Large intestine (tissue), 3 donors: ENCODE measurements around the gene CLIC6. TPM values are rescaled to one million over a fixed set of nuclear protein-coding genes. Genes with fewer than 3 reads are reported as not detected.

Experiments
- DNase-seq, 2 donors: peaks; one replicate each; pipeline versions ENCODE4 v3.0.0 to v3.0.0-alpha.2; 2013
- H3K27ac ChIP-seq: one replicate; pipeline ENCODE4 v1.5.1; 2013; ENCODE audit warnings: low read length
- H3K27me3 ChIP-seq: 2 replicates; pipeline ENCODE4 v1.6.1; 2013; ENCODE audit warnings: low read length; ENCODE audit not compliant: control insufficient read depth, insufficient read depth
- H3K36me3 ChIP-seq: 2 replicates; pipeline ENCODE4 v1.6.1; 2013; ENCODE audit warnings: low read length; ENCODE audit not compliant: control insufficient read depth, insufficient read depth
- H3K4me1 ChIP-seq: one replicate; pipeline ENCODE4 v1.6.1; 2013; ENCODE audit warnings: low read length; ENCODE audit not compliant: control insufficient read depth, insufficient read depth
- H3K4me3 ChIP-seq: one replicate; pipeline ENCODE4 v1.5.1; 2013; ENCODE audit warnings: low read length
- H3K9me3 ChIP-seq: one replicate; pipeline ENCODE4 v1.6.1; 2013; ENCODE audit warnings: mild to moderate bottlenecking, low read depth, low read length, moderate library complexity; ENCODE audit not compliant: control insufficient read depth
- WGBS: methylation state at CpG from one replicate; pipeline ENCODE4 v1.1.5; 2013; ENCODE audit warnings: low lambda C conversion rate; ENCODE audit not compliant: insufficient coverage; 5-methylcytosine and 5-hydroxymethylcytosine counted together
- polyA plus RNA-seq: library from polyadenylated mRNA; unstranded; fragments of 120-200 nt; gene quantifications from one replicate; pipeline ENCODE4 v1.2.1, GENCODE V29; 2013

The CLIC6 gene
- polyA plus RNA-seq, 1 donor: 18.2 TPM

DNA sequence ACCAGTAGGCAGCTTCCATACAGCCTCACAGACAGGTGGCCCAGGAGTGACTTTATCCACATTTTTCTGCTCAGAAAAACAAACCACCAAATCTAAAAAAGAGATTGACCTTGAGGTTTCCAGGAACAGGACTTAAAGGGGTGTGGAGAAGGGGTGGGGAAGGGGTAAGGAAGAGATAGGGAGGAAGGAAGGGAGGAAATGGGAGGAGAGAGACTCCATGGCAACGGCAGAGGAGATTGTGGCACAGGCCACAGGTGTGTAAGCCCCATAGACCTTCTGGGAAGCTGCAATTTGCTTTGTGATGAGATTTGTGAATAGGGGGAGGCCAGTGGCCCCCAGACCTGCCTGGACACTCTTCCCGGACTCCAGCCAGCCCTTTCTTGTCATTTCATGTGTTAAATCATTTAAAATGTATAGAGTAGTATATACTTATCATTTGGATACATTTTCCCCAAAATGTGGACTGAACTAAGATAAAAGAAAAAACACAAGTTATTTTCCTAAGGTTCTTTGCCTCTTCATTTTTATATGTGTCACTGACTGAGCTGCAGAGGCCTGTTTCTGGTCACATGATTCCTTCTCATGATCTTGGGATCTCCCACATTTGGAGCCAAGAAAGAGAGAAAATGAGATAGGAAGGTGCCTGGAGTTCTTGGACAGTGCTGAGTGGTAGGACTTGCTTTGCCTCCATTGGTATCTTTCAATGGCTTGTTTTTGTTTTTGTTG is 55.5 kb downstream of the CLIC6 start:
- DNase-seq: peak in 1 of 2 donors; percentile 23
- Histone ChIP-seq H3K27me3 (no peaks in the 10 kb centered on the region), H3K4me1 (peaks cover 4% of the 10 kb centered on the region), H3K4me3 (no peak overlapping the region), H3K27ac (no peak overlapping the region), H3K9me3 (no peaks in the 10 kb centered on the region), H3K36me3 (no peaks in the 10 kb centered on the region)
- WGBS: 0% methylated on average over 1 of the region's 2 CpGs

DNA sequence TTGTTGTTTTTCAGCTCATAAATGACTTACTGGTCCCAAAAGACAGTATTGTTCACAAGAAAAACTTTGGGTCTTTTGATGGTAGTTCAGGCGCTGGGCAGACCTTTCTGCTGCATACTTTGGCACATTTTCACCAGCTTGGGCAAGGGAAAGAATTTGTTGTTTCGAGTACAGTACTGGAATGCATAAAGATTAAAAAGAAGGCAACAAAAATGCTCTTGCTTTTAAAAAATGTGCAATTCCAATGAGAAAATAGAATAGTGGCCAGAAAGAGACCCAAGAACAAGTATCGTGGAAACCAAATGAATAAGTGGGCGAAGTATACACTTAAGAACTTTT is 56.0 kb downstream of the CLIC6 start:
- no peak overlapping the region for H3K27ac ChIP-seq
- no peaks in the 10 kb centered on the region for H3K9me3 ChIP-seq
- no peaks in the 10 kb centered on the region for H3K36me3 ChIP-seq
- H3K4me1 ChIP-seq: peaks cover 4% of the 10 kb centered on the region
- H3K27me3 ChIP-seq: no peaks in the 10 kb centered on the region
- H3K4me3 ChIP-seq: no peak overlapping the region
- no peak for DNase-seq
- 80% methylated on average over 1 of the region's 4 CpGs for WGBS

DNA sequence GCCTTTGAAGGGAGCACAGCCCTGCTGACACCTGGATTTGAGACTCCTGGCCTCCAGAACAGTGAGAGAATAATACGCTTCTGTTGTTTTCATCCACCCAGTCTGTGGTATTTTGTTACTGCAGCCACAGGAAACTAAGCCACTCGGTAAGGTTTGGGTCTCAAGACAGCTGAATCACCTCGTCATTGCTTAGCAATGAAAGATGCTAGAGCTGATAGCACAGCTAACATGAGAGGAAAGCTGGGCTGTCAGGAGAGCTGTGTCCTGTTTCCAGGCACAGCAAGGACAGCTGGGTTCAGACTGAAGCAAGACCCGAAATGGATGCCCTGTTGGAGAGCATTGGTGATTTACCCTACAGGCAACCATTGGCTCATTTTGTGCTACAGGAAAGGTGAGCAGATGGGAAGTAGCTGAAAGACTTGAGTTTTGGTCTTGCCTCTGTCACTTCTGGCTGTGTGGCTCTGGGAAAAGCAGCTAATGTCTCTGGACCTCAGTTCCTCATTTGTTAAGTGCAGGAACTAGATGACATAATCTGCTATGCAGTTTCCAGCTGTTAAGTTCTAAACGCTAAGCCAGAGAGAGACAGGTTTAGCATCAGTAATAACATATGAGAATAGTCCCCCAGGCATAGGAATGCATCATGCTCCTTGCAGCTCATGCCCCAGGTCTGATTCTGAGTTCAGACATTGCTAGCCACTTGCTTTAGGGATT is 58.0 kb downstream of the CLIC6 start:
- no CpG with 5 or more reads among the region's 5 CpGs for WGBS

DNA sequence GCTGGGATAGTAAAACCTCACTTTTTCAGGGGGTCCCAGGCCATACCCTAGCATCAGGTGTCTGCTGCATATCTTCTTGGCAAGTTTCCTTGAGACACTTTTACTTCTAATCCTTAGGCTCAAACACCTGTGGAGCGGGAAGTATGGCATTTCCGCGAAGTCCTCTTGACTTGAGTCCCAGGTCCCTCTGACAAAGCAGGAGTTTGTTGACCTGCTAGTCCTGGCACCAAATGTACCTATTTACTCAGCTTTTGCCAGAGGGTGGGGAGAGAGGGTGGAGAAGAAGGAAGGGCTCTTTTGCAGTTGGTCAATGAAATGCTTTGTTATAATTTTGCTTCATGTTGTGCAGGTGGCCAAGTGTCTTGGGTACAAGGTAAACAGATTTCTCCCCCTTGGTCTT is 59.7 kb downstream of the CLIC6 start:
- Histone ChIP-seq H3K27ac (no peak overlapping the region), H3K9me3 (no peaks in the 10 kb centered on the region), H3K27me3 (no peaks in the 10 kb centered on the region), H3K4me1 (peaks cover 4% of the 10 kb centered on the region), H3K36me3 (no peaks in the 10 kb centered on the region), H3K4me3 (no peak overlapping the region)
- WGBS: no CpG with 5 or more reads among the region's 3 CpGs
- no peak for DNase-seq

More for the DNA sequence above, 58.0 kb downstream of the CLIC6 start:
- H3K36me3 ChIP-seq: no peaks in the 10 kb centered on the region
- H3K9me3 ChIP-seq: no peaks in the 10 kb centered on the region
- H3K27me3 ChIP-seq: no peaks in the 10 kb centered on the region
- H3K4me3 ChIP-seq: no peak overlapping the region
- peaks cover 4% of the 10 kb centered on the region for H3K4me1 ChIP-seq
- no peak overlapping the region for H3K27ac ChIP-seq
- no peak for DNase-seq

DNA sequence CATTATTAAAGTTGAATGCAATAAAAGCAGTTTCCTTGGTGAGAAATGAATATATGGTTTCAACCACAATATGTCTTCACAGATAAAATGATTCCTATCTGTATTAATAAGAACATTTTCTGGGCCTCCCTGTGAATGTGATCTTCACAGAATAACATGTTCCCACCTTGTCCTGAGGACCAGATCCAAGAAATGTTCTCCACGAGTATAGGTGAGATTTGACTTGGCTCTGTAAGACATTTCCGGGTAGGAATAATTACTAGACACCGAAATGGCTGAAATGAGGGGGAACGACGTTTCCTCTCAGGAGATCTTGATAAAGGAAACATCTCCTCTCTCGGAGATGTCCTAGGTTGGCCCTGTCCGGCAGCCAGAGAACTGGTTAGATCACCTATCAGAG is 61.4 kb downstream of the CLIC6 start:
- H3K4me1 ChIP-seq: no peaks in the 10 kb centered on the region
- H3K27ac ChIP-seq: no peak overlapping the region
- H3K9me3 ChIP-seq: no peaks in the 10 kb centered on the region
- no peak overlapping the region for H3K4me3 ChIP-seq
- no peaks in the 10 kb centered on the region for H3K36me3 ChIP-seq
- no peak for DNase-seq
- WGBS: 100% methylated on average over 1 of the region's 7 CpGs
- no peaks in the 10 kb centered on the region for H3K27me3 ChIP-seq

DNA sequence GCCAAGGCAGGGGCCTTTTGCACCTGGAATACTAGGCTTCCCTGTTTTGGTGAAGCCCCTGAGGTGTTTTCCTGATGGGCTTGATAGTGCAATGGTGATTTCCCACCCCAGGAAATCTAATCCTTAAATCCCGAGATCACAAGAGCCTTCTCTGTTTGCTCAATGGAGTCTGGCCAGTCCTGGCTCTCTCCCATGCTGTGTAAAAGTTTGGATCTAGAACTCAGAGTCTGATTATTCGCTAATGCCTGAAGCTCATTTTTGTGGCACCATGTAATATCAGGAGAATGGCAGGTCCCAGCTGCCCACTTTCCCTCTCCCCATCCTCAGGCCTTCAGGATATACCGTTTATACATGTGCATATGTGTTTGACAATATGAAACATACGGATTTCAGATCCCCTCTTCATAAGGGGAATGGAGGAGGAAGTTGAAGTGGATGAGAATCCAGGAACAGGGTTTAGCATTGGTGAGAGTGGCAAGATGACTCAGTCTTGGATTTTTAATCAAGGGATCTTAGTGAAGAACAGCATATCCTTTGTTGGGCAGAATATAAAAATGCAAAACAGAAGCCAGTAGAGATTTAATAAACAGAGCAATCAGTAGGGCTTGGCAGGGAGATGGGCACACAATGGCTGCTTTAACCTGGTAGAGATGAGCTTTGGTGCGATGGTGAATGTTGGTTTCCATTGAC is 62.1 kb downstream of the CLIC6 start:
- no CpG with 5 or more reads among the region's 5 CpGs for WGBS
- no peaks in the 10 kb centered on the region for H3K4me1 ChIP-seq
- no peak overlapping the region for H3K4me3 ChIP-seq
- no peak for DNase-seq
- H3K27ac ChIP-seq: no peak overlapping the region
- H3K36me3 ChIP-seq: no peaks in the 10 kb centered on the region
- no peaks in the 10 kb centered on the region for H3K9me3 ChIP-seq
- no peaks in the 10 kb centered on the region for H3K27me3 ChIP-seq

DNA sequence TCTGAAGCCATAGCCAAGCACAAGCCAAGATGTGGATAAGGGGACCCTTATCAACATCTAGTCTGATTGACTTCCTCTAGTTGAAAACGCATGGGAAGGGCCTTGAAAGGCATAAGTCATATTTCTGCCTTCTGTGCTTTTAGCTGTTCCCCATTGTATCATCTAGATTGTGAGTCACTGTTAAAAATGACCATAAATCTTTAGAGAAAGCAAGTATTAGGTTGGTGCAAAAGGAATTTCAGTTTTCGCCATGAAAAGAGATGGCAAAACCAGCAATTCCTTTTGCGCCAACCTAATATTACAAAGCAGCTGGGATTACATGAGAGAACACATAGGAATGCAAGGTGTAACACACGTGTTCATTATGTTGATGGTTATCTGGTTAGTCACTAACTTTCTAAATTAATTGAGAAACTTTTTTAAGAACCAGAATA is 63.6 kb downstream of the CLIC6 start:
- Histone ChIP-seq H3K4me1 (no peaks in the 10 kb centered on the region), H3K4me3 (no peak overlapping the region), H3K27ac (no peak overlapping the region), H3K9me3 (no peaks in the 10 kb centered on the region), H3K27me3 (no peaks in the 10 kb centered on the region), H3K36me3 (no peaks in the 10 kb centered on the region)
- 83% methylated on average over 1 of the region's 4 CpGs for WGBS
- no peak for DNase-seq

DNA sequence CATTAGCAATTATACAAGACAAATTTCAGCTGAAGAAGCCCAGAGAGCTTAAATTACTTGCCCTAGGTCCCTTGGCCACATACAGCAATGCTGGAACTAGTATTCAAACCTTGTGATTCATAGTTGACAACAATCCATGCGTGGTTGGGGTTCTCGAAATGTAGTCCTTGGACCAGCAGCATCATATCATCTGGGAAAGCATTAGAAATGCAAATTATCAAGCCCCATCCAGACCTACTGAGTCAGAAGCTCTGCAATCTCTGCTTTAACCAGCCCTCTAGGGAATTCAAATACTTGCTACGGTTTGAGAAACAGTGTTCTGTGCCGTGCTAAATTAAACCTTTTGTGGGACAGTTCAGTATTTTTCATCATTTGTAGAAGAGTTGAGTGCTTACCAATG is 65.1 kb downstream of the CLIC6 start:
- WGBS: 94% methylated on average over 2 of the region's 4 CpGs
- DNase-seq: no peak
- Histone ChIP-seq H3K4me3 (no peak overlapping the region), H3K9me3 (no peaks in the 10 kb centered on the region), H3K4me1 (no peaks in the 10 kb centered on the region), H3K36me3 (no peaks in the 10 kb centered on the region), H3K27ac (no peak overlapping the region), H3K27me3 (no peaks in the 10 kb centered on the region)

DNA sequence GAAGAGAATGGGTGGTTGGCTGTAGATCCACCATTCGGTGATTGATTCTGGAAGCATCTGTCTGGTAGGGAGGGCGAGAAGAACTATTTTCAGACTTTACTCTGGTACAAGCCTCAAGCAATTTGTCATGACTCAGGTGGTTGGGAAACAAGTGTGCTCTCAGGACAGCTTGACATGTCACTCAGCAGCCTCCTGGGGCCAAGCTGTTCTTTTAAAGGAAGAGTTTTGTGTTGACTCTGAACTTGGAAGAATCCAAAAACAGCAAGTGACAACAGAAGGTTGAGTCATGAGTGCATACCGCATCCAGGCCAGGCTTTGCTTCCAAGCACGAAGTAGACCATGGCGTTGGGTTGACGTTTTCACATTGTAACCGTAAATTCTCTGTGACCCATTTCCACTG is 65.9 kb downstream of the CLIC6 start:
- H3K27me3 ChIP-seq: no peaks in the 10 kb centered on the region
- no peak overlapping the region for H3K4me3 ChIP-seq
- WGBS: no CpG with 5 or more reads among the region's 7 CpGs
- no peak overlapping the region for H3K27ac ChIP-seq
- no peaks in the 10 kb centered on the region for H3K36me3 ChIP-seq
- H3K9me3 ChIP-seq: no peaks in the 10 kb centered on the region
- no peaks in the 10 kb centered on the region for H3K4me1 ChIP-seq
- no peak for DNase-seq

DNA sequence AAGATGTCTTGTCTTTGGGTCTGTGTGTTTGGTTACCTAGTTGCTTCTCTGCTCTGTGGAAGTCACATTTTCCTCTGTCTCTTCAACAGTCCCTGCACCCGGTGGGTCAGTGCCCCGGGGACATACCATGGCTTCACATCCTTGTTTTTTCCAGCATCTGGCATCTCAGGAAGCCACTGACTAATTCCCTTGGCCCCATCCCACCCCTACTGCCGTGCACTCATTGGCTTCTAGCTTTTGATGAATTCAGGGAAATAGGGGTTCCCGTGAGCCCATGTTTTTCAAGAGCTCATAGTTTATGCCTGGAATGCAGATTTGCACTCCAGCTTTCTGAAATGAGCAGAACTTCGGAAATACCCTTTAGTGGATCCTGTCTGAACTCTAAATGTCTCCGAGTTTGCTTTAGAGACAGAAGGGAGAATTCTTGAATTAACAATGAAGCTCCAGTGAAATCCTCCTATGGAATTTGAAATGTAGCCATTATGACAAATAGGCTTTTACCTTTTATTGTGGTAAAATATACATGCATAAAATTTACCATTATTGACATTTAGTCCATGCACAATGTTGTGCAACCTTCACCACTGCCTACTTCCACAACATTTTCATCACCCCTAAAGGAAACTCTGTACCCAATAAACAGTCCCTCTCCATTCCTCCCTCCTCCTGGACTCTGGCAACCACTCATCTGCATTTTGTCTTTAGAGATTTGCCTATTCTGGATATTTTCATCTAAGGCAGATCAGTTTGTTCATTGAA is 67.5 kb downstream of the CLIC6 start:
- H3K27ac ChIP-seq: no peak overlapping the region
- no peaks in the 10 kb centered on the region for H3K36me3 ChIP-seq
- DNase-seq: no peak
- no peak overlapping the region for H3K4me3 ChIP-seq
- 100% methylated on average over 1 of the region's 6 CpGs for WGBS
- no peaks in the 10 kb centered on the region for H3K4me1 ChIP-seq
- no peaks in the 10 kb centered on the region for H3K27me3 ChIP-seq
- H3K9me3 ChIP-seq: no peaks in the 10 kb centered on the region
